NCI-H1417 (cell line): ENCODE results near the gene CERS1.
"Not testable (repeated sequence)": the region's sequence is repeated elsewhere in the genome, so short reads cannot be mapped to it uniquely, and the experiment has no call there.

ENCODE experiments used
- DNase-seq, 3 experiments: peaks; one replicate each; lab custom pipeline; 2025; lab: John Stamatoyannopoulos, UW

Gene CERS1

DNA sequence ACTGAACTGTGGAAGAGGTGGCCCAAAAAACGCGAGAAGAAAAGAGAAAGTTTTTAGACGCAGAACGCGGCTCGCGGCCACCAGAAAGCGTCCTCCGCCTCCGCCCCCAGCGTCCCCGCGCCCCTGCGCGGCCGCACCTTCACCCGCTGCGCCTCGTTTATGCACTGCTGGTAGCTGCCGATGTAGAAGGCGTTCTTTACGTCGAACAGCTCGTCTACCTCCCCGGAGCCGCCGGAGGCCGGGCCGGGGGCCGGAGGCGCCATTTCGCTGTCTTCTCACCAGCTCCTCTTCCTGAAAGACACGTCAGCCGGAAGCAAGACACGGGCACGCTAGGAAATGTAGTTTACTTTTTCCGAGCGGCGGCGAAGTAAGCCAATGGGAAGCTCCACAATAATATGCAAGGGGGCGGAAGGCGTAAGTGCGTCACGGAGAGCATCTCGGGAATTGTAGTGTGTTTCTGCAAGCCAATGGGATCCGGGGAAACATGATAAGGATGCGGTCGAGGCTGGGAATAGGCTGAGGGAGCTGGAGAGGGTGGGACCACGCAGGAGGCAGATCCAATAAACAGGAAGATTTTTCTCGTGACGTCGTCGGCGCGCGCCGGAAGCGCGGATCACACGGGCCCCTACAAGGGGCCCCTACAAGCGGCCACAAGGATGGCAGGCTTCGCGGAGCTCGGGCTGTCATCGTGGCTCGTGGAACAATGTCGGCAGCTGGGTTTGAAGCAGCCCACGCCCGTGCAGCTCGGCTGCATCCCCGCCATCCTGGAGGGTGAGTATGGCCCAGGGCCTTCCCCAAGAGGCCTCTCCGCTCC is 23.3 kb upstream of the CERS1 start, which contains the start of the genes COPE and DDX49:
TSS of gene COPE (minus strand) at position 302 of the 814 bp plus-strand sequence. CDS start at position 263, 39 bp downstream.
TSS of gene DDX49 (plus strand) at position 630 of the 814 bp plus-strand sequence. CDS start at position 657, 27 bp downstream.
- DNase-seq, result peak; percentile 96 to 100 (median 97)

DNA sequence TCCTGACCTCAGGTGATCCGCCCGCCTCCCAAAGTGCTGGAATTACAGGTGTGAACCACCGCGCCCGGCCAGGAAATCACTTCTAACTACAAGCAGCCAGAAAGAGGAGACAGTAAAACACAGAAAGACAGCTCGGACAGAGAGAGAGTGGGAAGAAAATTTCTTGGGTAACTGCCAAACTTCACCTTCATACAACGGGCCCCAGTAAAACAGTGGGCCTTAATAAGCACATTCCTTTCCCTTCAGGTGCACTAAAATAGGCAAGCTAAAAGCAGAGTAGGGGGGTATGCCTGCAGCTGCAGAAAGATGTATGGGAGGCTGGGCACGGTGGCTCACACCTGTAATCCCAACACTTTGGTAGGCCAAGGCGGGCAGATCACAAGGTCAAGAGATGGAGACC is 21.6 kb upstream of the CERS1 start:
- DNase-seq, result not testable (repeated sequence)

DNA sequence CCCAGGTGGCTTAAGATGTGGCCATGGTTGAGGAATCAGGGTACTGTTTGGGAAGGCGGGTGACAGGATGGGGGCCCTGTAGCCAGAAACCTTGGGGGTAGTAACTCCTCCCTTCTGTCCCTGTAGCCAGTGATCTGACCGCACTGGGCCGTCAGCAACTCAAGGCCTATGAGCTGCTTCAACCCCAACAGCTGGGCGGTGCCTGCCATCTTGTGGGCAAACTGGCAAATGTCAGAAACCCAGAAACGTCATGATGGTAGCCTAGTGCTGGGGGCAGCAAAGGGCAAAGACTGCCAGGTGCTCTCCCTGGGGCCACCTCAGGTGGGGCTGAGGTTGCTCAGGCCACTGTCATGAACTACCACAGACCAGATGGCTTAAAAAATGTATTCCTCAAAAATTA is 19.7 kb upstream of the CERS1 start:
- peak in 2 of 3 experiments; percentile 5 to 56 for DNase-seq

DNA sequence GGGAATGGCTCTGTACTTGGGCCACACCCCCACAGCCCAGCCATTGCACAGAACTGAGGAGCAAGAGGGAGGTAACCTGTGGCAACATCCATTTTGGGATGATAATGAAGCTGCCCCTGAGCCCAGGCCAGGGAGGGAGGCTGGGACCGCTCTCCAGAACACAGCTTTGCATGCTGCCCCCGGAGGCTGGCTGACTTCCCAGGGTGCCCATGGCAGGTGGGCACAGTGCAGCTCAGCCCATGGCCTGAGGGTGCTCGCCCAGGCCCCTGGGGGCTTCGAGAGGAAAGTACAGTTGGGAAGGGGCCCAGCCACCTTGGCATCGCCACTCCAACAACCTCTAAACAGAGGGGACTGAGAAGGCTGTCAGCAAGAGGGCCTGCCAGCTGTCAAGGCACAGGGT is 17.5 kb upstream of the CERS1 start:
- DNase-seq, result no peak

DNA sequence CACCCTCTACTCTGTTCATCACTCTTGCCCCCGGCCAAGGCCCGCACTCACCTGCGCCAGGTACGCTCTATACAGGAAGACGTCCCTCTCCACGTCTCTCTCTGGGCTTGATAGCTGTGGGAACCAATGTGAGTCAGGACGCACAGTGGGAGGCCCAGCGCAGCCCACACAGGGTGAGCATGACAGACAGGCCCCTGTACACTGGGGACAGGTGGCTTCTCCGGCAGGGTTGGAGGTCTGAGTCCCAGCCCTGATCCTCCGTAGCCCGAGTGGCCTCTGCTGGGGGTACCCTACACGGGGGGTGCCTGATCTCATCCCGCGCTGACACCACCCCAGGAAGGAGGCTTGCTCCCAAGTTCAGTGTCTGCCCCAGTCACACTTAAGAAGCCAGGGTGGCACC is 17.0 kb upstream of the CERS1 start:
- DNase-seq, result no peak

DNA sequence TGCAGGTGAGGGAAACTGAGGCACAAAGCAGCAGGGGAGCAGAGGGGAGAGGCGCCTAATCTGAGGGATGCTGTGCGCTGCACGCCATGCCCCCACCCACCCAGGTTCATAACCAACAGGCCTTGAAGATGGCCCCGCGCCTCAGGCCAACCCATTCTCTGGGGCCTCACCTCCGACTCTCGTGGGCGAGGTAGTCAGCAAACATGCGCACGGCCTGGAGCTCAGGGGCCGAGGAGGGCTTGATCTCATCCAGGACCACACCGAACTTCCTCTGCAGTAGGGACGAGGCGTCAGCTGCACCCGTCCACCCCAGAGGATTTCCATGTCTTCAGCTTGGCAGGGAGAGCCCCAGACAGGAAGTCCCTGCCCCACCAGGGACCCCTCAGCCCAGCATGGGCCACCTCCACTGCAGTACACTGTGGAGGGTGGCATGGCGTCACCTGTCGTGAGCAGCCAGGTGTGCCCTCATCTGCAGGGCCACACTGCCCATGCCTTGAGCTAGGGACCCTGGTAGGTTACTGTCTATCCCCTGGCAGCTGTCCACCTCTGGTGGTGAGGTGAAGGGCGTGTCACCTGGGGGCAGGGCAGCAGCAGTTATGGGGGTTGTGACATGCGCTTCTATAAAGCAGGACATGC is 15.0 kb upstream of the CERS1 start:
- DNase-seq, result no peak

DNA sequence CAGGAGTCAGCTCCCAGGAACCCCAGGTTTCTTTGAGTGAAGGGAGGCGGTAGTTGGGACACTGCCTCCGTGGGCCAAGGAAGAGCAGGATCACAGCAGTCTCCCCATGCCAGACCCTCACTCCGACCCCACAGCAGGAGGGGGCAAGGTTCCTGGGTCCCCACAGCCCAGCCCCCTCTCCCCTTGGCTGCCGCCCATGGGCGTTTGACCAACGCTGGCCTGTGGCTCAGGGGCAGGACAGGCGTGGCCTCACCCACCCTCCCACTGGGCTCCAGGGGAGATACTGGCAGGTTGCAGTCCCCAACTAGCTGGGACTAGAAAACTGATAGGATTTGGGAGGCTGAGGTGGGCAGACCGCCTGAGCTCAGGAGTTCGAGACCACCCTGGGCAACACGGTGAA is 14.1 kb upstream of the CERS1 start:
- no peak for DNase-seq

DNA sequence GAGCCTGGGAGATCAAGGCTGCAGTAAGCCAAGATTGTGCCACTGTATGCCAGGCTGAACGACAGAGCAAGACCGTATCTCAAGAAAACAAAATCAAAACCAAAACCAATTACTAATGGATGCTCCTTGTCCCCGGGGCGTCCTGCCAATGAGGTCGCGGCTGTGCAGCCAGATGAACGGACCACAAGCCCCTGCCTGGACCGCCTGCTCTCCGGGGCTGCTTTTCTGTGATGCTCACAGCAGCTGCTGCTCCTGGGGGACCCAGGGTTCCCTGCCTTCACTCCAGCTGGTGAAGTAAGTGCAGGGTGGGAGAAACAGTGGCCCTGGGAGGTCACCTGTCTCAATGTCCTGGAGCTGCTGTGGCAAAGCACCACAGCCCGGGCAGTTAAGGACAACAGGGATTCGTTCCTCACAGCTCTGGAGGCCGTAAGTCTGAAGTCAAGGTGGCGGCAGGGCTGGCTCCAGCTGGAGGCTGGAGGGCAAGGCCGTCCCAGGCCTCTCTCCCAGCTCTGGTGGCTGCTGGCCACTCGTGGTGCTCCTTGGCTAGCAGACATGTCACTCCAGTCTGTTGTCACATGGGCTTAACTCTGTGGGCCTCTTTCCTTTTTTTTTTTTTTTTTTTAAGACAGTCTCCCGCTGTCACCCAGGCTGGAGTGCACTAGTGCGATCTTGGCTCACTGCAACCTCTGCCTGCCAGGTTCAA is 13.1 kb upstream of the CERS1 start:
- no peak for DNase-seq

DNA sequence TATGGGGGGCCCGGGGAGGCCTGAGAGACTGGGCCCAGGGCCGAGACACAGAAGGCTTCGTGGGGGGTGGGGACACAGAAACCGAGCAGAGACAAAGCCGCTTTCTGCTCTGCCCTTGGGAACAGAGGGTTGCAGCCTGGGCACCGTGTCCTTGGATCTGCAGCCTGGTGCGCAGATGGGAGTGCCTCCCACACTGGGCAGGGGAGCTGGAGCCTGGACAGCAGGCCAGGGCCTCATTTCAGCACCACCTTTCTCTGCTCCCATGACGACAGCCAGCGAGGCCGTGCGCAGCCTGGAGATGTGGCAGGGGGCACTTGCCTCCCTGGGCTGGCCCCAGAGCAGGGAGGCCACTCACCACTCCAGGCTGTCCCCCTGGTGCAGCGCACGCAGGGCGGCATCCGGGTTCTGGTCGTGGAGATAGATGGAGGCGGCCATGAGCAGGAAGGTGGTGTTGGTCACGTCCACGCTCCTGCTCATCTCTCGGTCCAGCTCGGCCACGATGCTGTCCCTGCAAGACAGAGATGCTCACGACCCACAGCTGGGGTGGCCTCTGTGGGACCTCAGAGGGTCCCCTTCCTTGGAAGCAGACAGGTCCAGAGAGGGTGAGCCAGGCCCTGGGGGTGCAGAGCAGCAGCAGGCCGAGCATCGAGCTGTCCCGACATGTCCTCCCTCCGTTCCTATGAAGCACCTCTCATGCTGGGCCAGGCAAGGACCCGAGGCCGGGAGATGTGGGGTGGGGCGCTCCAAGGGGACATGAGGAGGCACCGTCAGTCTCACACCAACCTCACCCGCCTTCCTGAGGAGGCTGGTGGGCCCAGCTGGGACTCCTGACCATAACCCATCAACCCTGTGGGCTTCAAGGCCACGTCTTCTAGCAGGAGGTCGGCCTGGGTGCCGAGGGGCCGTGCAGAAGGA is 10.9 kb upstream of the CERS1 start:
- DNase-seq, result no peak

DNA sequence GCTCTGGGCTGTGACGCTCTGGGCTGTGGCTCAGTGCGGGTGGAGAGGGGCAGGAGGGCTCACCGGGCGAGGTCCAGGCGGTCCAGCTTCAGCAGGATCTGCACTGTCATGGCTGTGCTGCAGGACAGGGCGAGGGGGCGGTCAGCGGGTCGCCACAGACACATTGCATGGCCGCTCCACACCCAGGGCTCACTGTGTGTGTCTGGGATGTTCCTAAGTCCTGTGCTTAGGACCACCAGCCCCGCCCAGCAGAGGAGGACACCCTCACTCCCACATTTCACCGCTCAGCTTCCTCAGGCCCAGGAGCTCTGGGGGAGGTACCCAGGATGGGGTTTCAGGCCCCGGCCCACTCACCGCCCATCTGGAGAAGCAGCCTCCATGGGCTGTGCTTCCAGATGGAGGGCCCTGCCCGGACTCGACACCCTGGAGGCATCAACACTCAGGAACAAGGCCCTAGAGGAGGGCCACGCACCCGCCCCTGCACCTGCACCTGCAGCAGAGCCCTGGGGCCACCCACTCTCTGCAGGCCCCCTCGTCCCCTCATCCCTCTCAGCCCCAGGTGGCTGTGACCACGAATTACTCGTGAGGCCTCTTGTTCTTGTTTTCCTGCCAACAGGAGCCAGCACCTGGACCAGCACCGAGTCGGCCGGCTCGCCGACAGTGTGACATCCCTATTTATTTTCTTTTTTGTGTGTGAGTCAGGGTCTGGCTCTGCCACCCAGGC is 9.7 kb upstream of the CERS1 start:
- no peak for DNase-seq

DNA sequence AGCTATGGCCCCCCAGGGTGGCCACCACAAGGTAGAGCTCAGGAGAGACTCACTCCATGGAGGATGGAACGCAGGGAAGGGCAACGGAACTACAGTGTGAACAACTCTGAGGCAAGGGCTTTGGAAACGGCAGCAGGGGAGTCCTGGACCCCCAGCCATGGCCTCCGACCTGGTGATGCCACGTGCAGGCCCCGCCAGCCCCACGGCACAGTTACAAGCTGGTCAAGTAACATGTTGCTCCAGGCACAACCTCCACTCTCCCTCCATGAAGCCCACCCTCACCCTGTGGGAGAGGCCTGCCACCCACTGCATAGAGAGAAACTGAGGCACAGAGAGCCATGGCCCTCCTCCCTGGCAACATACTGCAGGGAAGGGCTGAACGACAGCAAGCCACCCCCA is 9.1 kb upstream of the CERS1 start:
- no peak for DNase-seq

DNA sequence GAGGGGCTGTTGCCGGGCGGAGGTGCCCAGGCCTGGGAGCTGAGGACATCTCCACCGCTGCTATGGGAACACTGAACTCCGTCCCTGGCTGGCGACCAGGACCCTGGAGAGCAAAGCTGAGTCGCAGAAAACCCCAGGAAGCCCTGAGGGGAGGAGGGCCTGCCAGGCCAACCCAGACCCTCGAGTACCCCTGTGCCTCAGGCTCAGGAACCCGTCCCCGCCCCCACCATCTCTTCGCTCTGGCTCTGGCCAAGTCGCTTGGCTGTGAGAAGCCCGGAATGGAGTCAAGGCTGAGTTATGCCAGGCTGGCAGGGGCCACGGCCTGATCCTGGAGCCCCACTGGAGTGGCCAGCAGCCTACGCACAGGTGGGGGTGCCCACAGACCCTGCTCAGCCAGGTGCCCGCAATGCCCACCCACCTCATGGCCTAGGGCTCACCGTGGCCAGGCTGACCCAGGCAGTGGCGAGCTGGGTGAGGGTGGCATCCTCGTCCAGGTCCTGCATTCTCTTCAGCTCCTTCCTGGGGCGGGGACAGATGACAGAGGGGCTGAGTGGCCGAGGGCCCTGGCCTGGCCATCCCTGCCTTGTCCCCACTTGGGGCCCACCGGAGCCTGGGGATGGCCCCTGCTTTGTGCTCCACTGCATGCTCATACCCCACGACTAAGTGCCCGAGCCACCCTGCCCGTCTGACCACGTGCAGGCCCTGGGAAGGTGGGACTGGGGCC is 8.5 kb upstream of the CERS1 start:
- no peak for DNase-seq

DNA sequence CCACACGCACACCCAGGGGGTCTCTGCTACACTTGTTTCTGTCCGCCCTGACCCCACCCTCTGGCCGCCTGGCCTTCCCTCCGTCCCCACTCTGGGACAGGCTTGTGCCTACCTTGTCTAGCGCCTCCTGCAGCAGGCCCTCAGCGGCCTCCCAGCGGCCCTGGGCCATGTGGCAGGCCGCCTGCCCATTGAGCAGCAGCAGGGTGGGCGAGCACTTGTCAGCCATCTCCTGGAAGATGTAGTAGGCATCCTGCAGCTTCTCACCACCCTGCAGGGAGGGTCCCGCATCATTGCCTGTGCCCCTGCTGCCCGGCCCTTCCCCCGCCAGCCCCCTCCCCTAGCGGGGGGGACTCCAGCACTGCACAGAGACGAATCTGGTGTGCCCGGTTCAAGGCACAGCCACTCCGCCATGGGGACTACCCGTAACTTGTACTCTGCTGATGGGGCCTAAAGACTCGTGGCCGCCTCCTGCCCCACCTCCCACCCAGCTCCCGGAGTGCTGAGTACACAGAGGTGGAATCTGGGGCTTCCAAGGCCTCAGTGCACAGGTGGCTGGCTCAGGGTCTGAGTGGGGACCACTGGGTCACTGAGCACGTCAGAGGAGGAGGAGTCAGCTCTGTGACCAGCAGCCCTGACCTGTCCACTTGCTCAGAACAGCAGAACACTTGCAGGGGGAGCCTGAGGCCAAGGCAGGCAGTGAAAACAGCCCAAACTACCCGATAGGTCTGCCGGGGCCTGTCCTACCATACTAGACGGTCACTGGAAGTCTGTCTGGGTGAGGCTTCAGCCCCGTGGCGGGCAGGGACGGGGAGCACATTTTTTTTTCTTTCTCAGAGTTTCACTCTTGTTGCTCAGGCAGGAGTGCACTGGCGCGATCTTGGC is 7.4 kb upstream of the CERS1 start:
- no peak for DNase-seq

DNA sequence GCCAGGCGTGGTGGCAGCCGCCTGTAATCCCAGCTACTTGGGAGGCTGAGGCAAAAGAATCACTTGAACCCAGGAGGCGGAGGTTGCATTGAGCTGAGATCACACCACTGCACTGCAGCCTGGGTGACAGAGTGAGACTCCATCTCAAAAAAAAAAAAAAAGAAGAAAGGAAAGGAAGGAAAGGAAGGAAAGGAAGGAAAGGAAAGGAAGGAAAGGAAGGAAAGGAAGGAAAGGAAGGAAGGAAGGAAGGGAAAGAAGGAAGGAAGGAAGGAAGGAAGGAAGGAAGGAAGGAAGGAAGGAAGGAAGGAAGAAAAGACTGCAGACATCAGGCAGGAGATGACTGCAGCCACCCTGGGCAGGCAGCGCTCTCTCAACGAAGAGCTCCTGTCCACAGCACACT is 6.6 kb upstream of the CERS1 start:
- not testable (repeated sequence) for DNase-seq

DNA sequence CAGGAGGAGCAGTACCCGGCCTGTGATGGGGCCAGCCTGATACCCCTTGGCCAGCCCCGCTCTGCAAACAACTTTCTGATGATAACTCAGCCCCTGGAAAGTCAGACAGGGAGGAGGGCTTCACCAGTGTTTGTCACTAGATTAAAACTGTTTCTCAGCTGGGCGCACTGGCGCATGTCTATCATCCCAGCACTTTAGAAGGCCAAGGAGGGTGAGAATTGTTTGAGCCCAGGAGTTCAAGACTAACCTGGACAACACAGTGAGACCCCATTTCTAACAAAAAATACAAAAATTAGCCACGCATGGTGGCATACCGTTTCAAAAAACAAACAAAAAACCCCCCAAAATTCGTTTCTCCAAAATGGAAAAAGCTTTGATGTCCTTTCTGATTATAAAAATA is 5.5 kb upstream of the CERS1 start:
- DNase-seq, result no peak

DNA sequence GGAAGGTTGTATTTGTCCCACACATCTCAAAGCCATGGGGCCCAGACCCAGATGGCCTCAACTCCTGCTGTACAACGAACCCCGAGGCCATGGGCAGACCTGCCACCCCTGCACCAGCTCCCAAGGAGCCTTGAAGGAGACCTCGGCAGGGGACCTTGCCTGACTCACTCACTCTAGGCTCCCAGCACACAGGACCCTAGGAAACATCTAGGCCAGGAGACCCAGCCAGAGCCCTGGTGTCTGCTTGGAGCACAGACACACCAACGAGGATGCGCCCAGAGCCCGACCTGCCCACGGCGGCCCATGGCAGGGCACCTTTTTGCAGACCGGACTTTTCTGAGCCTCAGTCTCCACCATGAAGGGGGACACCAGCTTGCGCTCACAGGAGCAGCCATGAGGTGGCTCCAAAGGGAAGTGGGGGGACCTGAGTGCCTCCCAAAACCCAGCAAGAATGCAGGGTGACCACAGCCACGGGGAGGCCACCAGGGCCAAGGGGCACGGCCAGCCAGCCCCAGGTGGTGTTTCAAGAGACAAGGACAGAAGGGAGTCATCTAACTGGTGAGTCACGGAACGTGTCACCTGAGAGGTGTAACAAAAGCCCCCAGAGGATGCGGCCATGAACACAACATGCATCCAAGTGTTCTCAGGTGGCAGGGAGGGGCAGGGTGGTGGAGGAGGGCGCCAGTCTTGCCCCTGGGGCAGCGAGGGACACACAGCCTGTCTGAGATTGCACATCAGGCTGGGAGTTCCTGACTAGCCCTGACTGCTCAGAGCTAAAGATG is 4.9 kb upstream of the CERS1 start:
- DNase-seq, result no peak

DNA sequence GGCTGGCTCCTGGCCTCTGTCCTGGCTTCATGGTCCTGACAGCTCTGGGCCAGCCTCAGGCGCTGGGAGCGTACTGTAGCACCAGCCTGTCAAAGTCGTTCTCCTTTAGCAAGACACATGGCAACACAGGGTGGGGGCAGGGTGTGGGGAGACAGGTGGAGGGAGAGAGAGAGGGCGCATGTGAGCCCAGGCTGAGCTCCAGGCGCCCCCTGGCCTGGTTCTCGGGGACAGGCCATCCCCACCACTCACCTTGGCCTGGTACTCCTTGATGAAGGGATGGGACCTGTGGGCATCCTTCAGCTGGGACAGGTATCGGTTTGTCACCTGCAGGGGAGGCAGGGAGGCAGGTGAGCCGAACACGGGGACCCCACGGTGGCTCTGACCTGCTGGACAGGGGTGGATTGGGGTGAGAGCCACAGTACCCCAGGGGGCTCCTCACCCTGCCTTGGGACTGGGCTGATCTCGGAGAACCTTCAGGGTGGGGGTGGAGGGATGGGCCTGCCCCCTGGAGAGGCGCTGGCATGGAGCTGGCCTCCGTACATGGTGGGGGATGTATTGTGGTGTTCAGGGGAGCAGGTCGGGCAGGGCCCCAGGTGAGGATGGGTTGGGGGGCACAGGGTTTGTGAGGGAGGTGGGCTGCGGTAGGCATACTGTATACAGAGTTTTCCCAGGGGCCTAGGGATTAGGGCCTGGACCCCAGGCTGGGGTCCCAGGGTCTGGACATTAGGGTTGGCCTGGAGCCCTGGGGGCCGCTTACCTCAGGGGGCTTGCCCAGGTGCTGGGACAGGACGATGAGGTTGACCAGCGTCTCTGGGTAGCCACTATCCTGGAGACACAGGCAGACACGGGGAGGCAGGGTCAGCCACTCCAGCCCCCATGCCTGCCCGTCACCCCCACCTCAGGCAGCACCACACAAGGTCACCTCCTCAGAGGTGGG is 3.9 kb upstream of the CERS1 start:
- no peak for DNase-seq
